NOMO-1 (cell line): ENCODE measurements around the gene C8G.
A peak's percentile ranks its signal among the peaks of the same experiment; 100 is the strongest.

Experiments used
- DNase-seq, 2 experiments: peaks; one replicate each; lab custom pipeline; 2025; ENCODE audit not compliant: unreplicated experiment in 2 of 2; lab: John Stamatoyannopoulos, UW

Gene C8G

GRCh38 chr9:136940526-136941230 lies 4.4 kb upstream of the C8G start:
- no peak for DNase-seq

GRCh38 chr9:136941231-136942111 lies 3.6 kb upstream of the C8G start:
- no peak for DNase-seq

- no peak for DNase-seq
These were observed 2.7 kb upstream of the C8G start for GRCh38 chr9:136942112-136942880.

GRCh38 chr9:136942881-136943230 lies 2.2 kb upstream of the C8G start:
- no peak for DNase-seq

- DNase-seq = no peak
These were observed 1.5 kb upstream of the C8G start for GRCh38 chr9:136943291-136944211.

- DNase-seq = peak; percentile 72 to 78
These were observed 878 bp upstream of the C8G start for GRCh38 chr9:136944212-136944518.

GRCh38 chr9:136945333-136946227 lies 537 bp downstream of the C8G start:
- no peak for DNase-seq

GRCh38 chr9:136946228-136947027 lies 1.4 kb downstream of the C8G start:
- no peak for DNase-seq

- DNase-seq = no peak
These were observed 2.2 kb downstream of the C8G start for GRCh38 chr9:136947028-136947891.

- DNase-seq = peak; percentile 19 to 47
These were observed 3.0 kb downstream of the C8G start for GRCh38 chr9:136947955-136948510.

- DNase-seq = no peak
These were observed 4.3 kb downstream of the C8G start for GRCh38 chr9:136949239-136949816.

GRCh38 chr9:136949817-136950655 lies 5.0 kb downstream of the C8G start:
- peak; percentile 92 to 97 for DNase-seq

- no peak for DNase-seq
These were observed 5.7 kb downstream of the C8G start for GRCh38 chr9:136950656-136951276.

GRCh38 chr9:136951541-136952320 lies 6.7 kb downstream of the C8G start, which contains the start of gene LCN12:
Gene LCN12, plus strand, starts transcription at chr9:136952273. Its CDS starts 55 bp downstream, at chr9:136952328.
- DNase-seq = no peak

GRCh38 chr9:136952321-136952850 lies 7.3 kb downstream of the C8G start:
- DNase-seq = no peak
